ENCODE data around the gene CCT3.
"Not testable (repeated sequence)": the region's sequence is repeated elsewhere in the genome, so short reads cannot be mapped to it uniquely, and the experiment has no call there.

CCT3 gene

GRCh38 chr1:156368157-156368658 lies 30.1 kb upstream of the CCT3 start:
- no peak for DNase-seq

GRCh38 chr1:156367383-156368156 lies 29.5 kb upstream of the CCT3 start:
- no peak for DNase-seq

GRCh38 chr1:156366378-156367166 lies 28.5 kb upstream of the CCT3 start:
- DNase-seq = no peak

- no peak for DNase-seq
Measured at GRCh38 chr1:156365754-156366153, 27.7 kb upstream of the CCT3 start.

GRCh38 chr1:156360534-156360933 lies 22.4 kb upstream of the CCT3 start:
- no peak for DNase-seq

GRCh38 chr1:156359973-156360372 lies 21.9 kb upstream of the CCT3 start:
- DNase-seq = no peak

GRCh38 chr1:156359249-156359648 lies 21.2 kb upstream of the CCT3 start:
- DNase-seq = no peak

- no peak for DNase-seq
Measured at GRCh38 chr1:156358641-156359040, 20.5 kb upstream of the CCT3 start.

- no peak for DNase-seq
Measured at GRCh38 chr1:156357977-156358376, 19.9 kb upstream of the CCT3 start.

GRCh38 chr1:156356875-156357534 lies 18.9 kb upstream of the CCT3 start:
- peak; percentile 48 for DNase-seq

- DNase-seq = no peak
Measured at GRCh38 chr1:156356262-156356874, 18.3 kb upstream of the CCT3 start.

- DNase-seq = not testable (repeated sequence)
Measured at GRCh38 chr1:156352481-156352880, 14.4 kb upstream of the CCT3 start.

GRCh38 chr1:156347331-156347730 lies 9.2 kb upstream of the CCT3 start:
- no peak for DNase-seq

- DNase-seq = no peak
Measured at GRCh38 chr1:156346636-156347035, 8.5 kb upstream of the CCT3 start.

GRCh38 chr1:156346035-156346434 lies 7.9 kb upstream of the CCT3 start:
- DNase-seq = not testable (repeated sequence)

GRCh38 chr1:156344409-156344808 lies 6.3 kb upstream of the CCT3 start:
- no peak for DNase-seq

- DNase-seq = no peak
Measured at GRCh38 chr1:156342166-156342955, 4.3 kb upstream of the CCT3 start.

- DNase-seq = no peak
Measured at GRCh38 chr1:156337888-156338179, 258 bp downstream of the CCT3 start.

GRCh38 chr1:156337052-156337887 lies 822 bp downstream of the CCT3 start:
- DNase-seq = no peak

- no peak for DNase-seq
Measured at GRCh38 chr1:156336242-156336641, 1.9 kb downstream of the CCT3 start.

GRCh38 chr1:156323179-156323578 lies 14.9 kb downstream of the CCT3 start:
- not testable (repeated sequence) for DNase-seq
